ENCODE results near the gene COG5.

COG5 gene

GRCh38 chr7:107213193-107213788, 350.4 kb downstream of the COG5 start:
- DNase-seq = no peak

- DNase-seq = no peak
Measured at GRCh38 chr7:107212725-107213124, 351.0 kb downstream of the COG5 start.

- DNase-seq = no peak
Measured at GRCh38 chr7:107210400-107210799, 353.3 kb downstream of the COG5 start.

- DNase-seq = no peak
Measured at GRCh38 chr7:107209565-107209964, 354.2 kb downstream of the COG5 start.

- no peak for DNase-seq
Measured at GRCh38 chr7:107208563-107208962, 355.2 kb downstream of the COG5 start.

- DNase-seq = no peak
Measured at GRCh38 chr7:107208024-107208521, 355.6 kb downstream of the COG5 start.

- no peak for DNase-seq
Measured at GRCh38 chr7:107207459-107207858, 356.3 kb downstream of the COG5 start.

DNA sequence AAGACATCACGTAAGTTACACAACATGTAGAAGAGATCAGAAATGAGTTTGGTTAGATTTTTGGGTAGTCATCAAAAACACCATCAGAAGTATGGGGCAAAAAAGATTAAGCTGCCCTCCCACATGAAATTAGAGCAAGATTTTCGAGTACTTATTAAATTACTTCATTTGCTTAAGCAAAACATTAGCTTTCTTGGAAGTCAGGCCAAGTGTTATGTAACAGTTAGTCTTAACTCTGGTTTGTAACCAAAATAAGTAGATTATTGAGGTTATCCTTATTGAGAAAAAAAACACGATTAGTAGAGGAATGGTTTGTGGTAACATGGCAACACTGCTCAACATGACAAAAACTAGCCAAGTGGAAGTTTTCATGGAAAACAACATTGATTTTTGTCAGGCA, 357.0 kb downstream of the COG5 start:
- DNase-seq = no peak

- no peak for DNase-seq
Measured at GRCh38 chr7:107206136-107206535, 357.6 kb downstream of the COG5 start.

- DNase-seq = no peak
Measured at GRCh38 chr7:107203607-107204006, 360.1 kb downstream of the COG5 start.

DNA sequence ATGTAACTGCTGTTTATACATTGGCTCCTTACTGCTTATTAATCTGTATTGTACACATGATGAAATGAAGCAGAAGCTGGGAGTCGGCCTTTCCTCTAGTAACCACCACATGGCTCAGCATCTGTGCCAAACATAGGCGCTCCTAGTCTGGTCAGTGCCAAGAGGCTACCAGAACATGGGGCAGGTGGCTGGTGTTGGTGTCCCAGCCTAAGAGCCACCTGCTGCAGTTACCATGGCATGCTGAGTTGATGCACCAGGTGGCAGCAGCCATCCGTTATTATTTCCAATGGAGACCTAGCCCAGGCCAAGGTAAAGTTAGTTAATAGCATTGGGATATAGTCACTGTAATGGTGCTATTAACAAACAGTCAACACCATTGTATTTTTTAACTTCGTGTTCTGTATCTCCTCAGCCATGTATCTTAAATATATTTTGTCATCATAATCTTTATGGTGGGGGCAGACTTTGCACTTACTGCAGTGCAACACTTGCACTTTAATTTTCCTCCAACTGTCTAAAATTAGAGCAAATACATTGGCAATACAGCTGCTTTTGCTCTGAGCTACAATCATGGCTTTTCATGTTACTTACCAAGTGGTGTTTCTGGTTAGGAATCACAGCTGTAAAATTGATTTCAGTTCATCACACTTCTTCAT, 361.8 kb downstream of the COG5 start:
- DNase-seq = no peak

DNA sequence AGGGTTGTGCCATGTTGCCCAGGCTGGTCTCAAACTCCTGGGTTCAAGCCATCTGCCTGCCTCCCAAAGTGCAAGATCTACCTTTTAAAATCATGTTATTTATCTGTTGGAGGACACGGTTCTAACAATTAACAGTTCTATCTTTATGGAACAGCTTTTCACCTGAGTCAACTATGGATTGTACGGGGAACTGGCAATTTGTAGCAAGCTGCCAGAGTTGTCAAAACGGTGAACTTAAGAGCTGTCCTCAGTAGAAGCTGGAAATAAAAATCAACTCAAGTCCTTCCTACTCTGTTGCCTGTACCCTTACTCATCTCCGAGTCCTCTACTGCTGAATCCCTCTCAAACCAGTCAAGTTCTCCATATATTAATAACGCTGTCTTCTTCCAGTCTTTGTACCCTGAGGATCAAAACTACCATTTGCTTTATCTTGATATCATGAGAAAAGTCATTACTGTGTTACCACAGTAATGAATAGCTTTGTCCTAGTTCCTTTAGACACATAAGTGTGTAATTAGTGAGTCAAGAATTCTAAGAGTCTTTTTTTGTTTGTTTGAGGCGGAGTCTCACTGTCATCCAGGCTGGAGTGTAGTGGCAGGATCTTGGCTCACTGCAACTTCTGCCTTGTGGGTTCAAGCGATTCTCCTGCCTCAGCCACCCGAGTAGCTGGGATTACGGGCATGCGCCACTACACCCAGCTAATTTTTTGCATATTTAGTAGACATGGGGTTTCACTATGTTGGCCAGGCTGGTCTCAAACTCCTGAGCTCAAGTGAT, 366.7 kb downstream of the COG5 start:
- no peak for DNase-seq

DNA sequence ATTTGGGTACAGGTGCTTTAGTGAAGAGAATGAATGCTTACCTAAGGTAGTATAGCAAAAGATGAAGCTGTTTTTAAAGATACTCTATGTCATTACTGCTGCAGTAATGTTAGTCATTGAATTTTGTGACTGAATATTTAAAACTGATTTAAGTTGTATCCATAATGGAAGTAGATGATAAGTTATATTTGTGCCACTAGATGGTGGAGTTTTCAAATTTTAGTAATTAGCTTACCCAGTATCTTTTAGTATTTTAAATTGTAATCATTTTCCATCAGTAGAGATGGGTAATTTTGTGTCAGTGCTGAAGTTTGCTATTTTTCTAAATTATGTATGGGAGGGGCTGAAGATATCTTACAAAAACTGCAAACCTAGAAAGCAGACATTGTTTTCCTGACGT, 369.7 kb downstream of the COG5 start:
- no peak for DNase-seq

- no peak for DNase-seq
Measured at GRCh38 chr7:107190090-107190489, 373.6 kb downstream of the COG5 start.

DNA sequence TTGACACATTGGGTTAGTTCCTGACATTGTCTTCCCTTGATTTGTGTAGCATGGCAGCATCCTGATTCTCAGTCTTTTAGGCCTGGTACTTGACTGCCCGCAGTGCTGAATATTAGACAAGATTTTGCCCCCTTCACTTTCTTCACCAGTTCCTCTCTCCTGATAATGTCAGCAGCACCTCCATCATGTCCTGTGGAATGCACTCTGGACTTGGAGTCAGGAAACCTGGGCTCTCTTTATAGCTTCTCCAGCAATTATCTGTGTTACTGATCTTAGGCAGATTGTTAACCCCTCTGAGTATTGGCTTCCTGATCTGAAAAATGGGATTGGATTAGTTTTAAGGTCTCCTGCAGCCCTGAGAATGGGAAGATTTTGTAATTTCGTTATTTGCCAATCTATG, 375.9 kb downstream of the COG5 start:
- no peak for DNase-seq

DNA sequence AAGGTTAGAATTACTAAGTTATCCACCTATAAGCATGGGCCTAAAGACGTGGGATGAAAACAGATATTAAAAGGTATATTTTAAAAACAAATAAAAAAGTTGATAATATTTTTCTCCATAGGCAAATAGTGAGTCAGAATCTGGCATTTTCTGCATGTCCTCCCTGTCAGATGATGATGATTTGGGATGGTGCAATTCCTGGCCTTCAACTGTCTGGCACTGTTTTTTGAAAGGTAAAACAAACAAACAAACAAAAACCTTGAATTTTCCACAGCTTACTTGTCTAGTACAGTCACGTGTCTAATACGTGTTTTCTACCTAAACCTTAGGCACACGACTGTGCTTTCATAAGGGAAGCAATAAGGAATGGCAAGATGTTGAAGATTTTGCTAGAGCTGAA, 377.5 kb downstream of the COG5 start:
- DNase-seq = no peak

GRCh38 chr7:107185716-107186115, 378.0 kb downstream of the COG5 start:
- DNase-seq = no peak

DNA sequence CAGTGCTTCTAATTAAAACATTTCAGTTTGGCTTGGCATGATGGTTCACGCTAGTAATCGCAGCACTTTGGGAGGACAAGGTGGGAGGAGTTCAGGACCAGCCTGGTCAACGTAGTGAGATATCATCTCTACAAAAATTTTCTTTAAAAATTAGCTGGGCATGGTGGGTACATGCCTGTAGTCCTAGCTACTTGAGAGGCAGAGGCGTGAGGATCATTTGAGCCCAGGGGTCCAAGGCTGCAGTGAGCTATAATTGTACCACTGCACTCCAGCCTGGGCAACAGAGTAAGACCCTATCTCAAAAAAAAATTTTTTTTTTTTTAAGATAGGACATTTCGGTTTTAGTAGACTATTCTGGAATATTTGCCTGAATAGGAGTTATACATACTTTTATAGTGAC, 382.5 kb downstream of the COG5 start:
- no peak for DNase-seq

- DNase-seq = no peak
Measured at GRCh38 chr7:107180378-107180777, 383.3 kb downstream of the COG5 start.

DNA sequence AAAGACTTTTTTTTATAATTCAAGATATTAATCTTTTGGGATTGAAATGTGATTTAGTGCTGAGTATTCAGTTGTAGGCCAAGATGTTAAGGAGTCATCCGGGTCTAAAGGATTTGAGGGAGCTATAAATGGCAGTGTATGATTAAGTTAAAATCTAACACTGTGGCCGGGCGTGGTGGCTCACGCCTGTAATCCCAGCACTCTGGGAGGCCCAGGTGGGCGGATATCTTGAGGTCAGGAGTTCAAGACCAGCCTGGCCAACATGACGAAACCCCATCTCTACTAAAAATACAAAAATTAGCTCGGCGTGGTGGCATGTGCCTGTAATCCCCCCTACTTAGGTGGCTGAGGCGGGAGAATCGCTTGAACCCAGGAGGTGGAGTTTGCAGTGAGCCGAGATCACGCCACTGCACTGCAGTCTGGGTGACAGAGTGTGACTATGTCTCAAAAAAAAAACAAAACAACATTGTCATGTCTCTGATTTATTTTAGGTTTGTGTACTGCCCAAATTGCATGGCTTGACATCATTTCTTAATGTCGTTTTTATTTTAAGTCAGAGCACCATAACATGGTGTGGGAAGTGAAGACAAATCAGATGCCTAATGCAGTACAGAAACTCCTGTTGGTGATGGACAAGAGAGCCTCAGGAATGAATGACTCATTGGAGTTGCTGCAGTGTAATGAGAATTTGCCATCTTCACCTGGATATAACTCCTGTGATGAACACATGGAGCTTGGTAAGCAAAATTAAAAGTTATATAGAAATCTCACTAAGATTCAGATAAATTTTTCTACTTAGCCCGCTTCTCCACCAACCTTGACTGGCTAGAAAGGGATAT, 384.2 kb downstream of the COG5 start:
- no peak for DNase-seq

GRCh38 chr7:107173691-107174406, 389.9 kb downstream of the COG5 start:
- no peak for DNase-seq

DNA sequence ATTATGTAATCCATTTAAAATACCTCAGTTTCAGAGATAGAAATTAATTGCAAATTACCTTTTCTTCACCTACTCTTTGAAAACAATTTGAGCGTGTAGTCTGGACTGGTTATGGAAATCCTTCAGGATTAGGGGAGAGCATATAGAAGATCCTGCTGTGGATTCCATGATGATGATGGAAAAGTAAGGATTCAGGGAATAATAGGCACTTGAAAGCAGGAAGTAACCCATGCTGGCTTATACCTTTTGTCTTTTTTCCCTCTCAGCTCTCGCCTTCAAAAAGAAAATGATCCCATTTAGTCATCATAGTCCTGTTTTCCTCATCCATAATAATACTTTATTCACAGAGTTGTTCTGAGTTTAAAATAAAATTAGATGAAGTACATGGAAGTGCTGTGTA, 390.5 kb downstream of the COG5 start:
- DNase-seq = no peak

All from right forelimb (tissue), 1 donor.